ENCODE data around the gene TMEM129. TPM values are rescaled to one million over a fixed set of nuclear protein-coding genes. Genes with fewer than 3 reads are reported as not detected.
"Not testable (repeated sequence)": the region's sequence is repeated elsewhere in the genome, so short reads cannot be mapped to it uniquely, and the experiment has no call there.

TMEM129 gene
- total RNA-seq, 1 donor from 2014 or later, result 29.6 TPM

- H3K9me3 ChIP-seq (replicated peaks), result no peaks in the 10 kb centered on the region
- TF ChIP-seq, protein P1, sequence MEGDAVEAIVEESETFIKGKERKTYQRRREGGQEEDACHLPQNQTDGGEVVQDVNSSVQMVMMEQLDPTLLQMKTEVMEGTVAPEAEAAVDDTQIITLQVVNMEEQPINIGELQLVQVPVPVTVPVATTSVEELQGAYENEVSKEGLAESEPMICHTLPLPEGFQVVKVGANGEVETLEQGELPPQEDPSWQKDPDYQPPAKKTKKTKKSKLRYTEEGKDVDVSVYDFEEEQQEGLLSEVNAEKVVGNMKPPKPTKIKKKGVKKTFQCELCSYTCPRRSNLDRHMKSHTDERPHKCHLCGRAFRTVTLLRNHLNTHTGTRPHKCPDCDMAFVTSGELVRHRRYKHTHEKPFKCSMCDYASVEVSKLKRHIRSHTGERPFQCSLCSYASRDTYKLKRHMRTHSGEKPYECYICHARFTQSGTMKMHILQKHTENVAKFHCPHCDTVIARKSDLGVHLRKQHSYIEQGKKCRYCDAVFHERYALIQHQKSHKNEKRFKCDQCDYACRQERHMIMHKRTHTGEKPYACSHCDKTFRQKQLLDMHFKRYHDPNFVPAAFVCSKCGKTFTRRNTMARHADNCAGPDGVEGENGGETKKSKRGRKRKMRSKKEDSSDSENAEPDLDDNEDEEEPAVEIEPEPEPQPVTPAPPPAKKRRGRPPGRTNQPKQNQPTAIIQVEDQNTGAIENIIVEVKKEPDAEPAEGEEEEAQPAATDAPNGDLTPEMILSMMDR (IDR thresholded peaks at IDR 0.05; ENCODE audit: borderline replicate concordance), result no peak
- intact Hi-C loops (cut with micrococcal nuclease), result no loop called here
- no peak overlapping the region for H3K27ac ChIP-seq (replicated peaks)
- H3K4me3 ChIP-seq, result no peak overlapping the region
- no peaks in the 10 kb centered on the region for H3K36me3 ChIP-seq
- DNase-seq, result no peak
- peaks cover under 1% of the 10 kb centered on the region for H3K4me1 ChIP-seq
- H3K27me3 ChIP-seq (ENCODE audit: low read depth), result no peaks in the 10 kb centered on the region
Observed at GRCh38 chr4:1673671-1674070, 47.5 kb downstream of the TMEM129 start.

- H3K27me3 ChIP-seq (ENCODE audit: low read depth); intact Hi-C loops (cut with micrococcal nuclease); H3K4me3 ChIP-seq; H3K27ac ChIP-seq (replicated peaks); H3K9me3 ChIP-seq (replicated peaks); H3K36me3 ChIP-seq; DNase-seq: not testable (repeated sequence)
- peaks cover 13% of the 10 kb centered on the region for H3K4me1 ChIP-seq
Observed at GRCh38 chr4:1671011-1671410, 50.1 kb downstream of the TMEM129 start.

DNA sequence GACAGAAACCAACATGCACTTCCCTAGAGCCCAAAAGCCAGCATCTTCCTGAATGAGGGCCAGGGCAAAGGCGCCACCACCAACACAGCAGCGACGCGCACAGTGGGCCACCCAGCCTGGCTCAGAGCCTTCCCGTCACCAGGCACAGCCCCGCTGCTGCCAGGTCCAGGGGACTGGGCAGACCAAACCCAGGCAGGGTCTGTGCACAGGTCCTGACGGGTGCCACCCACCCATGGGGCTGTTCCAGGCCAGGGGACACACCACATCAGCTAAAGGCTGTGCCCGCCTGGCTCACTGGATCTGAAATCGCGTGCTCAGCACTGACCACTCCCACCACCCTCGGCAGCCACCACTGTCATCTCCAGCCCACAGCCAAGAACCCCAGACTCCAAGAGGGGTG lies 50.8 kb downstream of the TMEM129 start:
- TF ChIP-seq, protein P1 (IDR thresholded peaks at IDR 0.05; ENCODE audit: borderline replicate concordance), result no peak
- DNase-seq, result no peak
- Histone ChIP-seq H3K27me3 (ENCODE audit: low read depth) (no peaks in the 10 kb centered on the region), H3K4me3 (no peak overlapping the region), H3K4me1 (peaks cover 13% of the 10 kb centered on the region), H3K27ac (replicated peaks) (no peak overlapping the region), H3K9me3 (replicated peaks) (no peaks in the 10 kb centered on the region), H3K36me3 (no peaks in the 10 kb centered on the region)
- intact Hi-C loops (cut with micrococcal nuclease), result no loop called here

GRCh38 chr4:1669850-1670249 lies 51.3 kb downstream of the TMEM129 start:
- intact Hi-C loops (cut with micrococcal nuclease), result no loop called here
- TF ChIP-seq, protein P1 (IDR thresholded peaks at IDR 0.05; ENCODE audit: borderline replicate concordance), result no peak
- H3K4me1 ChIP-seq, result peaks cover 13% of the 10 kb centered on the region
- no peak overlapping the region for H3K4me3 ChIP-seq
- no peak overlapping the region for H3K27ac ChIP-seq (replicated peaks)
- H3K36me3 ChIP-seq, result no peaks in the 10 kb centered on the region
- DNase-seq, result no peak
- no peaks in the 10 kb centered on the region for H3K27me3 ChIP-seq (ENCODE audit: low read depth)
- H3K9me3 ChIP-seq (replicated peaks), result no peaks in the 10 kb centered on the region

GRCh38 chr4:1669270-1669669 lies 51.9 kb downstream of the TMEM129 start:
- H3K27me3 ChIP-seq (ENCODE audit: low read depth), result no peaks in the 10 kb centered on the region
- DNase-seq, result no peak
- no peak overlapping the region for H3K27ac ChIP-seq (replicated peaks)
- peaks cover 13% of the 10 kb centered on the region for H3K4me1 ChIP-seq
- H3K4me3 ChIP-seq, result no peak overlapping the region
- no peaks in the 10 kb centered on the region for H3K36me3 ChIP-seq
- TF ChIP-seq, protein P1 (IDR thresholded peaks at IDR 0.05; ENCODE audit: borderline replicate concordance), result no peak
- H3K9me3 ChIP-seq (replicated peaks), result no peaks in the 10 kb centered on the region
- intact Hi-C loops (cut with micrococcal nuclease), result no loop called here

DNA sequence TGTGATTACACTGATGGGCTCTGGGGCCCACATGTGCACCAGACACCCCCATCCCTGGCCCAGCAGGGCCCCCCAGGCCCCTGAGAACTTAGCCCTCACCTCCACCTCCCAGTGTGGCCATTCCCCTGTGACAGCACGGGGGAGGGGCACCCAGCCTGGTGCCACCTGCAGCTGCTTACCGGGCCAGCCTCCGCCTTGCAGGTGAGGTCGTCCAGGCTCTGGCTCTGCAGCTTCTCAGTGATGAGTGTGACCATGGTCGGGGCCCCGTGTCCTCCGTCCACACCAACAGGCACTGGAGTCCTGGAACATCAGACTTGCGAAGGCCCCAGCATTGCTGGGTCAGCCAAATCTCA lies 52.7 kb downstream of the TMEM129 start:
- no peak for DNase-seq
- Histone ChIP-seq H3K4me1 (peaks cover 13% of the 10 kb centered on the region), H3K36me3 (no peaks in the 10 kb centered on the region), H3K27ac (replicated peaks) (no peak overlapping the region), H3K4me3 (no peak overlapping the region), H3K27me3 (ENCODE audit: low read depth) (no peaks in the 10 kb centered on the region), H3K9me3 (replicated peaks) (no peaks in the 10 kb centered on the region)
- intact Hi-C loops (cut with micrococcal nuclease), result no loop called here
- TF ChIP-seq, protein P1 (IDR thresholded peaks at IDR 0.05; ENCODE audit: borderline replicate concordance), result no peak
